T-helper 22 cell (primary cell): ENCODE results near the gene CDH13.

ENCODE experiments used
- DNase-seq: peaks from one replicate; pipeline ENCODE4 v3.0.0-alpha.2; 2020; ENCODE audit warnings: low read depth

Gene CDH13

GRCh38 chr16:82699260-82699659 lies 72.5 kb downstream of the CDH13 start:
- no peak for DNase-seq

DNA sequence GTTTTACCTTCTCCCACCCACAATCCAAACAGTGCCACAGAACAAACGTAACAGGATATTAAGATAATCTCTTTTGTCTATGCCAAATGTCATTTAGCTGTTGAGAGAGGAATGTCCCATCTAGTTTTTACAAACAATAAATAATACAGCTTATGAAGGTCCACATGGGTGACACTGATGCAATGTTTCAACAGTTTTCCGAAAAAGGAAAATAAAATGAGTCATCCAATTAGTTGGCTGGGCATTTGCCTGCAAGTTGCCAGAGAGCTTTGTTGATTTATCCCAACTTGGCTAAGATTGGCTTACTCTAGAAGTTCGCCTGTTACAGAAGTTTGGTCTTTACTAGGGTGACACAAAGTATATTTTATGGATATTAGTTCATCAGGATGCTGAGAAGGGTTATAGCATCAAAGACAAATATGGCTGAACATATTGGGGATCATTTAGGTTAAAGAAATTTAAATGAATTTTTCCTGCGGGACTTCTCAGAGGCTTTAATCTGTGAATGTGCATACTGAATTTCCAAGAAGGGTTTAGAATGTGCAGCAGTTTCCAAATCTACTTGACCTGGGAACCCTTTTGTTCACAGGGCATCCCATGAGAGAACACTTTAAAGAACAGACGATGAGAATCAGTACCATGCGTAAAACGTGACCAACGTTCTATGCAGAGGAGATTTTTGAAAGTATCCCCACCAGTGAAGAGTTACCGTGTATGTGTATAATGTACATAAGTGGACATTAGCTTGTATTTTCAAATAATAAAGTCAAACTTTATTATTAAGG lies 73.1 kb downstream of the CDH13 start:
- DNase-seq: no peak

- no peak for DNase-seq
Observed at GRCh38 chr16:82700541-82701235, 73.9 kb downstream of the CDH13 start.

- DNase-seq: no peak
Observed at GRCh38 chr16:82701442-82701955, 74.7 kb downstream of the CDH13 start.

DNA sequence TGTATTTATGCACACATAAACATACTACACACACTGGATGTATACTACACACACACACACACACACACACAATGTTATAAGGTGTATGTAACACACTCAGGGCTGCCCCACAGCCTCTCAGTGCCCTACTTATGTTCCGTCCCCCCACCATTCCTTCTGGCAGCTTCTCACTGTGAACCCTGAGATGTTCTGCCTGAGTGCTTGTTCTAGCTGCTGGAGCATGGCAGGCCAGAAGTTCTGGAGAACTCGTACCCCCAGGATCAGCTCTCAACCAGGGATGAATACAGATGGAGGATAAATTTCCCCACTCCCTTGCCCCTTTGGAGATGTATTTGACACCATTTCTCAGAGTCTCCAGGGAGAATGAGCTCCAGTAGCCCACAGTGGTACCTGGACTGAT lies 76.4 kb downstream of the CDH13 start:
- DNase-seq: no peak

DNA sequence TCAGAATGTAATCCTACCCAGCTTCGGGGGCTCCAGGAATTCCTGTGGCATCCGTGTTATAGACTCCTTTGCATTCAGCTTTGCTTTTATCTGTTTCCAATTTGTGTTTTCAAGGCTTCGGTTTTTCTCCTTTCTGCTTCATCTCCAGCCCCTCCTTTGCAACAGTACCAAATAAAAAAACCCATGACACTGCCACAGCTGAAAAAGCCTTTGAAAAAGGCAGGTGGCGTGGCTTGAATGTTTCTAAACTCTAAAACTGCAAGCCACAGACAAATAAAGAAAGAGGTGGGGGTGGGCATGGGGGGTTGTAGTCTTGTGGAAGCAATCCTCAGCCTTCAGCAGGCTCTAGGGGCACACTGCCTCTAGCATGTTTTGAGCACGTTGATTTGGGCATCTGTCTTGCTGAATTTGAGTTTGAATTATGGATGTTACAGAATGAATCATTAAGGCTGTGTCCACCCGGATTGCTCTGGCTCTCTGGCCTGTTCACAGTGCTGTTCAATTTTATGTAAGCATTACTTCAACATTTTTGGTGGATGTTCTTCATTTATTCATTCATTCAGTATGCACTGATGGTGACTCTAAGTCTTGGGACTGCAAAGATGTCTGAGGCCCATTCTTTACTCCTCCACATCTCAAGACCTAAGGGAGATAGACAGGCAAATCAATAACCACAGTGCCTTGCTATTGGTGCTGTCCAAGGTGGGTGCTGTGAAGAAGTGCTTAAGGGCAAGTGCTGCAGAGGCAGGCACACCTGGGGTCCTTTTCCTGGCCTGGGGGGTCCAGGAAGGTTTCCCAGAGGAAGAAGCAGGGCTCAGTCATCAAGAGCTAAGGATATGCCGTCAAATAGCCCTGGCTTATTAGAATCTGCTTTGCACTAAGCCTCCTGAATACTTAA lies 77.4 kb downstream of the CDH13 start:
- DNase-seq: no peak

DNA sequence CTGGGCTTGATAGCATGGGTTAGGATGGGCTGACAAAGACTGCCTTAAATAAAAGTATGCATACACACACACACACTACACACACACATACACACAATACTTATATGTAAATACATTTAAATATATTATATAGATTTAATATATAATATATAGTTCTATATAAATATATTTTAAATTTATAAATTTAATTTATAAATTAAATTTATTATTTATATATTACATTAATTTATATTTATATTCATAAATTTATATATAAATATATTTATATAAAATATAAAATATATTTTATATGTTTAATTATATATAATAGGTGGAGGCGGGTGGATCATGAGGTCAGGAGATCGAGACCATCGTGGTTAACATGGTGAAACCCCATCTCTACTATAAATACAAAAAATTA lies 83.2 kb downstream of the CDH13 start:
- DNase-seq: no peak

GRCh38 chr16:82713778-82714177 lies 87.0 kb downstream of the CDH13 start:
- no peak for DNase-seq

GRCh38 chr16:82715160-82715559 lies 88.4 kb downstream of the CDH13 start:
- DNase-seq: no peak

- no peak for DNase-seq
Observed at GRCh38 chr16:82715833-82716232, 89.1 kb downstream of the CDH13 start.

- DNase-seq: no peak
Observed at GRCh38 chr16:82716361-82716855, 89.6 kb downstream of the CDH13 start.

- DNase-seq: no peak
Observed at GRCh38 chr16:82720414-82720813, 93.6 kb downstream of the CDH13 start.

GRCh38 chr16:82726306-82726705 lies 99.5 kb downstream of the CDH13 start:
- no peak for DNase-seq

DNA sequence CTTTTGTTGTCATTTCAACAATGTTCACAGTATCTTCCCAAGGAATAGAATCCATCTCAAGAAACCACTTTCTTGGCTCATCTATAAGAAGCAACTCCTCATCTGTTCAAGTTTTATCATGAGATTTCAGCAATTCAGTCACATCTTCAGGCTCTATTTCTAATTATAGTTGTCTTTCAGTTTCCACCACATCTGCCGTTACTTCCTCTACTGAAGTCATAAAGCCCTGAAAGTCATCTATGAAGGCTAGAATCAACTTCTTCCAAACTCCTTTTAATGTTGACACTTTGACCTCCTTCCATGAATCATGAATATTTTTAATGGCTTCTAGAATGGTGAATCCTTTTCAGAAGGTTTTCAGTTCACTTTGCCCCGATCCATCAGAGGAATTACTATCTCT lies 102.1 kb downstream of the CDH13 start:
- no peak for DNase-seq

GRCh38 chr16:82730901-82731300 lies 104.1 kb downstream of the CDH13 start:
- DNase-seq: no peak

DNA sequence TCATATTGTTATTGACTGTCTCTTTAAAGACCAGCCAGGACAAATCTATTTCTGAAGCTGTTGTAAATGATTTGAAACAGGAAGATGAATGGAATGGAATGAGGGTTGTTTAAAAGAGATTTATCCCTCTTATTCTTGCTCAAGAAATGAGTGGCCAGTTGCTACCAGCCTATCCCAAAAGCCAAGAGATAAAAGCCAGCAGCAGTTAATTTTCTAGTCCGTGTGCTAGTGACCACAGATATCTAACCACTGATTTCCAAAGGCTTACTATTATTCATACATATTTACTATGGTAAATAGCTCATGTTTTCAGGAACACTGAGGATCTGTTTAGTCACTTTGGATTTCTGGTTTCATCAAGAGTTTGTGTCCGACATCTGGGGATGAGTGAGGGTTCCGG lies 105.7 kb downstream of the CDH13 start:
- DNase-seq: no peak

DNA sequence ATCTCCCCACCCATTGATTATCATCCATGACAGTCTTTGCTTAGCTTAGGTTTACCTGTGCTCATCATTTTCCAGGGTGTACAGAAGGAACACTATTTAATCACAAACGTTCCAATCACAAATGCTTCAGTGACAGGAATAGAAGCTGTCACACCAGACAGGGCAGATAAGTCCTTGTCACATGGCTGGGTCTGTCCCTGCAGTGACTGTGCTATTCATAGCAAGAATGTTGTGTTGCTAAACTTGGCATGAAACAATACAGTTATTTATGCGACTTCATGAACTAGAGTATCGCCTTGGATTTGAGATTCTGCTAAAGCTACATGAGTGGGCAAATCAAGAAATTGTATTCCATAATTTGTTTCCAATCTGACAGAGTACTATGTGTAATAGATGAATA lies 108.4 kb downstream of the CDH13 start:
- DNase-seq: no peak

GRCh38 chr16:82735673-82736091 lies 108.9 kb downstream of the CDH13 start:
- DNase-seq: no peak

GRCh38 chr16:82736224-82736623 lies 109.5 kb downstream of the CDH13 start:
- no peak for DNase-seq

GRCh38 chr16:82738699-82739098 lies 111.9 kb downstream of the CDH13 start:
- no peak for DNase-seq

- no peak for DNase-seq
Observed at GRCh38 chr16:82741073-82741615, 114.4 kb downstream of the CDH13 start.

GRCh38 chr16:82744958-82745357 lies 118.2 kb downstream of the CDH13 start:
- DNase-seq: no peak
